Activated naive CD8-positive, alpha-beta T cell treated with anti-CD3 and anti-CD28 coated beads, Interleukin-2, amount 50 U/mL, for 24 hours (primary cell): ENCODE data around the gene FTMT.

Source experiments
- ATAC-seq: fragments of 150-1000 bp; cut with Tn5 transposase; one replicate; pipeline ENCODE4 v1.10.0; 2021
- DNase-seq: peaks from one replicate; pipeline ENCODE4 v3.0.0; 2021
- H3K27ac Mint-ChIP-seq: one replicate; pipeline ENCODE4 v1.8.0; 2021; ENCODE audit warnings: mild to moderate bottlenecking, mixed read lengths
- H3K27me3 Mint-ChIP-seq: one replicate; pipeline ENCODE4 v1.8.0; 2021; ENCODE audit warnings: mixed read lengths
- H3K36me3 Mint-ChIP-seq: one replicate; pipeline ENCODE4 v1.8.0; 2021; ENCODE audit warnings: low read depth, mixed read lengths
- H3K4me1 Mint-ChIP-seq: one replicate; pipeline ENCODE4 v1.8.0; 2021; ENCODE audit warnings: mixed read lengths
- H3K4me3 Mint-ChIP-seq: one replicate; pipeline ENCODE4 v1.8.0; 2021; ENCODE audit warnings: mild to moderate bottlenecking, moderate library complexity, mixed read lengths
- H3K9me3 Mint-ChIP-seq: one replicate; pipeline ENCODE4 v1.8.0; 2021; ENCODE audit warnings: mixed read lengths

FTMT gene

GRCh38 chr5:121873409-121873808 lies 21.7 kb downstream of the FTMT start:
- no peak overlapping the region for H3K4me3 Mint-ChIP-seq

GRCh38 chr5:121885630-121886029 lies 33.9 kb downstream of the FTMT start:
- Mint-ChIP-seq H3K9me3 (no peaks in the 10 kb centered on the region), H3K36me3 (no peaks in the 10 kb centered on the region), H3K27ac (no peak overlapping the region), H3K4me1 (no peaks in the 10 kb centered on the region), H3K27me3 (peaks cover 2% of the 10 kb centered on the region), H3K4me3 (no peak overlapping the region)
- no peak for DNase-seq
- no peak for ATAC-seq

More at GRCh38 chr5:121873409-121873808, 21.7 kb downstream of the FTMT start:
- DNase-seq = no peak
- peaks cover 2% of the 10 kb centered on the region for H3K27me3 Mint-ChIP-seq
- H3K36me3 Mint-ChIP-seq = no peaks in the 10 kb centered on the region
- no peaks in the 10 kb centered on the region for H3K9me3 Mint-ChIP-seq
- H3K27ac Mint-ChIP-seq = no peak overlapping the region
- no peak for ATAC-seq
- no peaks in the 10 kb centered on the region for H3K4me1 Mint-ChIP-seq

GRCh38 chr5:121887727-121888126 lies 36.0 kb downstream of the FTMT start:
- peaks cover 2% of the 10 kb centered on the region for H3K27me3 Mint-ChIP-seq
- H3K4me3 Mint-ChIP-seq = no peak overlapping the region
- H3K36me3 Mint-ChIP-seq = no peaks in the 10 kb centered on the region
- no peaks in the 10 kb centered on the region for H3K4me1 Mint-ChIP-seq
- no peaks in the 10 kb centered on the region for H3K9me3 Mint-ChIP-seq
- DNase-seq (no peak), ATAC-seq (no peak)
- no peak overlapping the region for H3K27ac Mint-ChIP-seq

GRCh38 chr5:121890297-121890858 lies 38.7 kb downstream of the FTMT start:
- peaks cover 4% of the 10 kb centered on the region for H3K9me3 Mint-ChIP-seq
- H3K4me3 Mint-ChIP-seq = no peak overlapping the region
- peaks cover 2% of the 10 kb centered on the region for H3K27me3 Mint-ChIP-seq
- no peaks in the 10 kb centered on the region for H3K36me3 Mint-ChIP-seq
- H3K27ac Mint-ChIP-seq = no peak overlapping the region
- ATAC-seq = no peak
- no peak for DNase-seq
- H3K4me1 Mint-ChIP-seq = no peaks in the 10 kb centered on the region

- Mint-ChIP-seq H3K27ac (no peak overlapping the region), H3K4me1 (no peaks in the 10 kb centered on the region), H3K9me3 (peaks cover 4% of the 10 kb centered on the region), H3K27me3 (no peaks in the 10 kb centered on the region), H3K36me3 (no peaks in the 10 kb centered on the region), H3K4me3 (no peak overlapping the region)
- DNase-seq (no peak), ATAC-seq (no peak)
Measured at GRCh38 chr5:121897341-121897740, 45.7 kb downstream of the FTMT start.

GRCh38 chr5:121899346-121899745 lies 47.7 kb downstream of the FTMT start:
- no peaks in the 10 kb centered on the region for H3K27me3 Mint-ChIP-seq
- ATAC-seq = no peak
- H3K27ac Mint-ChIP-seq = no peak overlapping the region
- H3K9me3 Mint-ChIP-seq = no peaks in the 10 kb centered on the region
- H3K36me3 Mint-ChIP-seq = no peaks in the 10 kb centered on the region
- DNase-seq = no peak
- H3K4me3 Mint-ChIP-seq = no peak overlapping the region
- H3K4me1 Mint-ChIP-seq = no peaks in the 10 kb centered on the region
